Liver (tissue), 3 donors: Measurements from ENCODE around the gene GULP1.

Source experiments
- ATF3 ChIP-seq: IDR thresholded peaks from 2 replicates; pipeline ENCODE4 v1.6.1; 2016; ENCODE audit warnings: antibody characterized with exemption
- CTCF ChIP-seq: fragments of 150-350 bp; IDR thresholded peaks from 2 replicates; pipeline ENCODE4 v1.5.1; 2017; ENCODE audit warnings: improper control_type of control experiment, low read depth, low read length; ENCODE audit not compliant: missing input control
- EGR1 ChIP-seq, 2 donors: IDR thresholded peaks; 2 replicates each; pipeline ENCODE4 v1.6.1; 2016 to 2018; ENCODE audit warnings: antibody characterized with exemption in 2 of 2, low read depth in 2 of 2
- FOXA1 ChIP-seq: IDR thresholded peaks from 2 replicates; pipeline ENCODE4 v1.6.1; 2016; ENCODE audit warnings: antibody characterized with exemption
- GABPA ChIP-seq, 2 donors: IDR thresholded peaks in 1 of 2; conservative IDR thresholded peaks in 1 of 2; 2 replicates each; pipeline ENCODE4 v1.6.1; 2016; ENCODE audit warnings: antibody characterized with exemption in 2 of 2, mild to moderate bottlenecking in 1 of 2, moderate library complexity in 1 of 2
- MAX ChIP-seq: IDR thresholded peaks from 2 replicates; pipeline ENCODE4 v1.6.1; 2016; ENCODE audit warnings: antibody characterized with exemption
- RXRA ChIP-seq, 2 donors: IDR thresholded peaks; 2 replicates each; pipeline ENCODE4 v1.6.1; 2017 to 2018; ENCODE audit warnings: antibody characterized with exemption in 2 of 2, mild to moderate bottlenecking in 1 of 2
- TAF1 ChIP-seq: conservative IDR thresholded peaks from 2 replicates; pipeline ENCODE4 v1.6.1; 2016; ENCODE audit warnings: antibody characterized with exemption, mild to moderate bottlenecking
- ZBTB33 ChIP-seq: IDR thresholded peaks from 2 replicates; pipeline ENCODE4 v1.6.1; 2016; ENCODE audit warnings: antibody characterized with exemption
- donor health status: healthy.
- donor health status: healthy.

- TF ChIP-seq FOXA1 = no peak
- no peak for TF ChIP-seq CTCF
- no peak for TF ChIP-seq MAX
- no peak for TF ChIP-seq TAF1
- TF ChIP-seq GABPA (IDR thresholded peaks at IDR 0.05 in 1 of 2, conservative IDR thresholded peaks at IDR 0.05 in 1 of 2) = no peak
- TF ChIP-seq EGR1 (IDR thresholded peaks at IDR 0.05; ENCODE audit: low read depth in 2 of 2) = no peak
- TF ChIP-seq ATF3 = no peak
- no peak for TF ChIP-seq ZBTB33
- TF ChIP-seq RXRA (IDR thresholded peaks at IDR 0.05) = no peak
These were observed 184.3 kb downstream of the GULP1 start for GRCh38 chr2:188475945-188476344.
